ENCODE measurements around the gene MUS81. TPM values are rescaled to one million over a fixed set of nuclear protein-coding genes. Genes with fewer than 3 reads are reported as not detected.

Gene MUS81
- total and polyA plus RNA-seq, 2 of the 13 experiments (the other 11 are each of a cell fraction or from before 2014, with no cell fraction given) = 25.6 to 30.2 TPM

- TF ChIP-seq POGK (CRISPR knock-in tag; conservative IDR thresholded peaks at IDR 0.05) (peak; percentile 41), MXI1 (IDR thresholded peaks at IDR 0.05; ENCODE audit: borderline replicate concordance, low read depth, low read length) (no peak; the same call in 2 of the 3 replicates), HINFP (CRISPR knock-in tag; IDR thresholded peaks at IDR 0.05; ENCODE audit: low read depth) (no peak), ZBTB43 (CRISPR knock-in tag; conservative IDR thresholded peaks at IDR 0.05) (no peak; the same call in none of the 2 replicates), ZNF230 (CRISPR knock-in tag; IDR thresholded peaks at IDR 0.05) (no peak), ARID4A (CRISPR knock-in tag; IDR thresholded peaks at IDR 0.05; ENCODE audit: borderline replicate concordance) (peak; percentile 89), NR2F2 (IDR thresholded peaks at IDR 0.05; ENCODE audit: borderline replicate concordance, low read depth) (no peak), KDM2A (CRISPR knock-in tag; IDR thresholded peaks at IDR 0.05; ENCODE audit: borderline replicate concordance, low read depth) (peak; percentile 90), ATF7 (IDR thresholded peaks at IDR 0.05) (no peak), ATF7 (CRISPR knock-in tag; IDR thresholded peaks at IDR 0.05) (no peak; the same call in 1 of the 2 replicates), ZNF207 (IDR thresholded peaks at IDR 0.05; ENCODE audit: borderline replicate concordance) (no peak), MYPOP (CRISPR knock-in tag; IDR thresholded peaks at IDR 0.05) (peak; percentile 74), GTF3A (CRISPR knock-in tag; conservative IDR thresholded peaks at IDR 0.05) (no peak), ZNF432 (CRISPR knock-in tag; IDR thresholded peaks at IDR 0.05; ENCODE audit: borderline replicate concordance) (no peak), GATAD1 (CRISPR knock-in tag; IDR thresholded peaks at IDR 0.05) (peak; percentile 95), ZNF549 (CRISPR knock-in tag; IDR thresholded peaks at IDR 0.05) (no peak), ZSCAN12 (CRISPR knock-in tag; IDR thresholded peaks at IDR 0.05) (0 out of 2 replicates have a peak, but pooled peaks have one; percentile 65), YEATS4 (CRISPR knock-in tag; IDR thresholded peaks at IDR 0.05; ENCODE audit: borderline replicate concordance) (peak; percentile 70; the same call in 1 of the 2 replicates), ZNF747 (CRISPR knock-in tag; IDR thresholded peaks at IDR 0.05; ENCODE audit: borderline replicate concordance) (peak; percentile 29)
Observed at GRCh38 chr11:65860278-65861164, at the start of gene MUS81 (continued).

Data from HepG2 (cell line).